ENCODE results near the gene UNC45A. TPM values are rescaled to one million over a fixed set of nuclear protein-coding genes. Genes with fewer than 3 reads are reported as not detected.

UNC45A gene
- total RNA-seq, 3 donors from 2014 or later (not counting 1 experiment from before 2014, with no cell fraction given): 39.0 to 58.1 (median 51.5) TPM

DNA sequence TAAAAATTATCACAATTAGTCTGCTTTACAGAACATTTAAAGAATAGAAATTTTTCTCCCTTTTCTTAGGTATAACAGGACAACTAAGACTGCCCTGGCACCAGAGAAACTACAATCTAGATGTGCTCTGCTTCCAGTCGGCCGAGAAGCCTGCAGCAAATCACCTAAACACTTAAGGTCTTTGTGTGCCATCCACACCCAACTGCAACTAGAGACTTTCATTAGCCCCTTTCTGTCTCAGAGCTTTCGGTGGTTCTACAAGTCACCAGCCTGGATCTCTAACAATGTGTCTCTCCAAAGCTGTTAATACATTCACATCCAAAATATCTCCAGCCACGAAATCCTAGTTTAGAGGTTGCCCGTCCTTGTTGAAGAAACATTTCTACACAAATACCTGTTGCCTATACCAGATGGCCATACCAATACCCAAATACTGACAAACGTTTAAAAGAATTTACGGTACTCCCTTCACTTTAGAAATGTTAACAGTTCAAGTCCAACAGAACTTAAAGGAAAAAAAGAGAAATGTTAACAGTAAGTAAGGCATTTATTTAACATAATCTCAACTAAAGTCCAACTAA, 52.6 kb downstream of the UNC45A start:
- Histone ChIP-seq H3K9me3 (ENCODE audit: control insufficient read depth, insufficient read depth, low read length) (no peaks in the 10 kb centered on the region), H3K4me1 (ENCODE audit: control insufficient read depth, insufficient read depth, low read length) (peaks cover 6% of the 10 kb centered on the region), H3K27me3 (ENCODE audit: control insufficient read depth, insufficient read depth, low read length) (no peaks in the 10 kb centered on the region), H3K4me3 (ENCODE audit: low read length) (no peak overlapping the region), H3K36me3 (ENCODE audit: control insufficient read depth, insufficient read depth, low read length) (no peaks in the 10 kb centered on the region), H3K27ac (ENCODE audit: low read length) (no peak overlapping the region)
- ATAC-seq (no peak), DNase-seq (no peak)
- Mint-ChIP-seq H3K4me1 (peaks cover 5 to 8% of the 10 kb centered on the region in 2 donors), H3K4me3 (no peak overlapping the region), H3K27ac (no peak overlapping the region), H3K27me3 (ENCODE audit: low read depth in 2 of 2) (no peaks in the 10 kb centered on the region), H3K9me3 (no peaks in the 10 kb centered on the region), H3K36me3 (no peaks in the 10 kb centered on the region)
- WGBS (ENCODE audit: insufficient coverage): 89% methylated on average over 7 of the region's 7 CpGs
- intact Hi-C loops (cut with micrococcal nuclease): no loop called here
- TF ChIP-seq, protein P1, sequence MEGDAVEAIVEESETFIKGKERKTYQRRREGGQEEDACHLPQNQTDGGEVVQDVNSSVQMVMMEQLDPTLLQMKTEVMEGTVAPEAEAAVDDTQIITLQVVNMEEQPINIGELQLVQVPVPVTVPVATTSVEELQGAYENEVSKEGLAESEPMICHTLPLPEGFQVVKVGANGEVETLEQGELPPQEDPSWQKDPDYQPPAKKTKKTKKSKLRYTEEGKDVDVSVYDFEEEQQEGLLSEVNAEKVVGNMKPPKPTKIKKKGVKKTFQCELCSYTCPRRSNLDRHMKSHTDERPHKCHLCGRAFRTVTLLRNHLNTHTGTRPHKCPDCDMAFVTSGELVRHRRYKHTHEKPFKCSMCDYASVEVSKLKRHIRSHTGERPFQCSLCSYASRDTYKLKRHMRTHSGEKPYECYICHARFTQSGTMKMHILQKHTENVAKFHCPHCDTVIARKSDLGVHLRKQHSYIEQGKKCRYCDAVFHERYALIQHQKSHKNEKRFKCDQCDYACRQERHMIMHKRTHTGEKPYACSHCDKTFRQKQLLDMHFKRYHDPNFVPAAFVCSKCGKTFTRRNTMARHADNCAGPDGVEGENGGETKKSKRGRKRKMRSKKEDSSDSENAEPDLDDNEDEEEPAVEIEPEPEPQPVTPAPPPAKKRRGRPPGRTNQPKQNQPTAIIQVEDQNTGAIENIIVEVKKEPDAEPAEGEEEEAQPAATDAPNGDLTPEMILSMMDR (IDR thresholded peaks at IDR 0.05): no peak

DNA sequence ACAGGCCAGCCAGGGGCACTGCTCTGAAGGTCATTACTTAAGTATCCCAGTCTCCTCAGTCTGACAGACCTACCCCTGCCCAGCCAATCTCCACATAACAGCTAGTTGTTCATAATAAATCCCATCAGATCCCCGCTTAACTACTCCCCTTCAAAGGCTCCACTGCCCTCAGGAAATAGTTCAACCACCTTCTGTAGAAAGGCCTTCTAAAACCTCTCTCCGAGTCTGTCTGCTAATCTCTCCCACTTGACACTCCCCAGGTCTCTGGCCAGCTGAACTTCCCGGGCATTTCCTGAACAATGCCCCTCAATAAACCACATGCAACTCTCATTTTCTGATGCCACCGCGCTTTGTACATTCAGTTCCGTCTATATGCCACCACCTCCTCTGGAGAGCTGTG, 53.2 kb downstream of the UNC45A start:
- peaks cover 5 to 8% of the 10 kb centered on the region in 2 donors for H3K4me1 Mint-ChIP-seq
- no peaks in the 10 kb centered on the region for H3K36me3 Mint-ChIP-seq
- Histone ChIP-seq H3K9me3 (ENCODE audit: control insufficient read depth, insufficient read depth, low read length) (no peaks in the 10 kb centered on the region), H3K36me3 (ENCODE audit: control insufficient read depth, insufficient read depth, low read length) (no peaks in the 10 kb centered on the region), H3K4me3 (ENCODE audit: low read length) (no peak overlapping the region), H3K4me1 (ENCODE audit: control insufficient read depth, insufficient read depth, low read length) (peaks cover 8% of the 10 kb centered on the region), H3K27ac (ENCODE audit: low read length) (no peak overlapping the region), H3K27me3 (ENCODE audit: control insufficient read depth, insufficient read depth, low read length) (no peaks in the 10 kb centered on the region)
- no peak for ATAC-seq
- 54% methylated on average over 6 of the region's 6 CpGs for WGBS (ENCODE audit: insufficient coverage)
- TF ChIP-seq, protein P1 (IDR thresholded peaks at IDR 0.05): no peak
- H3K4me3 Mint-ChIP-seq: no peak overlapping the region
- no peaks in the 10 kb centered on the region for H3K27me3 Mint-ChIP-seq (ENCODE audit: low read depth in 2 of 2)
- no peak for DNase-seq
- intact Hi-C loops (cut with micrococcal nuclease): no loop called here
- peak overlapping the region in 1 of 2 donors; percentile 4 for H3K27ac Mint-ChIP-seq
- no peaks in the 10 kb centered on the region for H3K9me3 Mint-ChIP-seq

DNA sequence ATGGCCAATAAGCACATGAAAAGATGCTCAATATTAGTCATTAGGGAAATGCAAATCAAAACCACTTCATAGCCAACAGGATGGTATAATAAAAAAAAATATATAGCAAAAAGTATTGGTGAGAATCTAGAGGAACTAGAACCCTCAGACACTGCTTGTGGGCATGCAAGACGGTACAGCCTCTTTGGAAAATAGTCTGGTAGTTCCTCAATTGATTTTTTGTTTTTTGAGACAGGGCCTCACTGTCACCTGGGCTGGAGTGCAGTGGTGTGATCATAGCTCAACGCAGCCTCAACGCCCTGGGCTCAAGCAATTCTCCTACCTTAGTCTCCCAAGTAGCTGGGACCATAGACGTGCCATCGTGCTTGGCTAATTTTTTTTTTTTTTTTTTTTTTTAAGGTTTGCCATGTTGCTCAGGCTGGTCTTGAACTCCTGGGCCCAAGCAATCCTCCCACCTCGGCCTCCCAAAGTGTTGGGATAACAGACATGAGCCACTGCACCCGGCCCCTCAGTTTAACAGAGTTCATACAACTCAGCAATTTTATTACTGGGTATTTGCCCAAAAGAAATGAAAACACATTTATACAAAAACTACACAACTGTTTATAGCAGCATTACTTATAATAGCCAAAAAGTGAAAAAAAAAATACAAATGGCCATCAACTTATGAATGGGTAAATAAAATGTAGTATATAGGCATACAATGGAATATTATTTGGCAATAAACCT, 54.1 kb downstream of the UNC45A start:
- TF ChIP-seq, protein P1 (IDR thresholded peaks at IDR 0.05): no peak
- H3K27me3 Mint-ChIP-seq (ENCODE audit: low read depth in 2 of 2): no peaks in the 10 kb centered on the region
- H3K27ac Mint-ChIP-seq: no peak overlapping the region
- Histone ChIP-seq H3K4me3 (ENCODE audit: low read length) (no peak overlapping the region), H3K9me3 (ENCODE audit: control insufficient read depth, insufficient read depth, low read length) (no peaks in the 10 kb centered on the region), H3K4me1 (ENCODE audit: control insufficient read depth, insufficient read depth, low read length) (peaks cover 14% of the 10 kb centered on the region), H3K27ac (ENCODE audit: low read length) (no peak overlapping the region), H3K27me3 (ENCODE audit: control insufficient read depth, insufficient read depth, low read length) (no peaks in the 10 kb centered on the region), H3K36me3 (ENCODE audit: control insufficient read depth, insufficient read depth, low read length) (no peaks in the 10 kb centered on the region)
- no peak for DNase-seq
- H3K36me3 Mint-ChIP-seq: no peaks in the 10 kb centered on the region
- 84% methylated on average over 7 of the region's 7 CpGs for WGBS (ENCODE audit: insufficient coverage)
- H3K9me3 Mint-ChIP-seq: no peaks in the 10 kb centered on the region
- peaks cover 7 to 9% of the 10 kb centered on the region in 2 donors for H3K4me1 Mint-ChIP-seq
- intact Hi-C loops (cut with micrococcal nuclease): no loop called here
- no peak for ATAC-seq
- H3K4me3 Mint-ChIP-seq: no peak overlapping the region
